Myocyte (in vitro differentiated cells): ENCODE measurements around the gene ATP2A2. TPM values are rescaled to one million over a fixed set of nuclear protein-coding genes. Genes with fewer than 3 reads are reported as not detected.
"Not testable (repeated sequence)": the region's sequence is repeated elsewhere in the genome, so short reads cannot be mapped to it uniquely, and the experiment has no call there.

Source experiments
- DNase-seq: peaks from one replicate; pipeline ENCODE4 v3.0.0-alpha.2; 2012; ENCODE audit warnings: low read depth
- total RNA-seq: library from RNA; depleted of rRNA; stranded (reverse); fragments of >200 nt; gene quantifications from 2 replicates; pipeline ENCODE4 v1.2.3, GENCODE V29; 2014

Gene ATP2A2
- total RNA-seq, 1 donor from 2014 or later = 959 TPM

- DNase-seq = not testable (repeated sequence)
Measured at GRCh38 chr12:110340261-110340660, 59.2 kb downstream of the ATP2A2 start.

GRCh38 chr12:110340706-110341105, 59.7 kb downstream of the ATP2A2 start:
- DNase-seq = no peak

- DNase-seq = no peak
Measured at GRCh38 chr12:110342157-110342556, 61.1 kb downstream of the ATP2A2 start.

GRCh38 chr12:110343114-110343513, 62.1 kb downstream of the ATP2A2 start:
- DNase-seq = no peak

- DNase-seq = no peak
Measured at GRCh38 chr12:110343736-110344555, 62.9 kb downstream of the ATP2A2 start.

GRCh38 chr12:110344657-110345056, 63.6 kb downstream of the ATP2A2 start:
- DNase-seq = no peak

GRCh38 chr12:110345176-110345661, 64.2 kb downstream of the ATP2A2 start:
- DNase-seq = no peak

GRCh38 chr12:110345963-110346362, 64.9 kb downstream of the ATP2A2 start:
- no peak for DNase-seq

- peak; percentile 13 for DNase-seq
Measured at GRCh38 chr12:110347767-110348166, 66.7 kb downstream of the ATP2A2 start.

- DNase-seq = no peak
Measured at GRCh38 chr12:110348431-110349059, 67.5 kb downstream of the ATP2A2 start.

GRCh38 chr12:110349096-110349495, 68.0 kb downstream of the ATP2A2 start:
- DNase-seq = no peak

GRCh38 chr12:110349514-110350151, 68.6 kb downstream of the ATP2A2 start:
- DNase-seq = peak; percentile 86

GRCh38 chr12:110351119-110351518, 70.1 kb downstream of the ATP2A2 start:
- no peak for DNase-seq

- no peak for DNase-seq
Measured at GRCh38 chr12:110352401-110352800, 71.4 kb downstream of the ATP2A2 start.

- DNase-seq = no peak
Measured at GRCh38 chr12:110353211-110353965, 72.3 kb downstream of the ATP2A2 start.

- no peak for DNase-seq
Measured at GRCh38 chr12:110354172-110354780, 73.2 kb downstream of the ATP2A2 start.

GRCh38 chr12:110355073-110355472, 74.0 kb downstream of the ATP2A2 start:
- no peak for DNase-seq

GRCh38 chr12:110358384-110359097, 77.5 kb downstream of the ATP2A2 start:
- not testable (repeated sequence) for DNase-seq

- DNase-seq = no peak
Measured at GRCh38 chr12:110361216-110361615, 80.2 kb downstream of the ATP2A2 start.
